Fibroblast of skin of back (primary cell): Measurements from ENCODE around the gene SOCS1.

Source experiments
- DNase-seq: peaks from one replicate; pipeline ENCODE4 v3.0.0-alpha.2; 2013

SOCS1 gene

DNA sequence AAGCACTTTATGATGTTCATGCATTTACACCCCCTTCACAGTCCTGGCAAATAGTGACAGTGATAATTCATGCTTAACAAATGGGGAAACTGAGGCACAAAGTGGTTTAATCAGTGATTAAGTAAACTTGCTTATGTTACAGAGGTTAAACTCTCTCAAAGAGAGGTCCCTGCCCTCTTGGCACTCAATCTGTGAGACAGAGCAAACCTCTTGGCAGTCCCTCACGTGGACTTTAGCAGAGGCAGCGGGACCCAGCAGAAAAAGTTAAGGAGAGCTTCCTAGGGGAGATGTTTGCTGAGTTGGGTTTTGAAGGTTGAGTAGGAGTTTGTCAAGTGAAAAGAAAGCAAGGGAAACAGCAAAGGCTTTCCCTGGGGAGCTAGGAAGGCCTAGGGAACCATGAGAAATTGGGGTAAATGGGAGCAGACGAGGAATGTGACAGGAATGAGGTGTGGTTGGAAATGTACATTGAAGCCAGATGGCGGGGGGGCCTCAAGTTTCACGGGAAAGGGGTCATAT, 10.7 kb downstream of the SOCS1 start:
- DNase-seq, result no peak

- no peak for DNase-seq
These were observed 13.3 kb downstream of the SOCS1 start for GRCh38 chr16:11242658-11243057.

DNA sequence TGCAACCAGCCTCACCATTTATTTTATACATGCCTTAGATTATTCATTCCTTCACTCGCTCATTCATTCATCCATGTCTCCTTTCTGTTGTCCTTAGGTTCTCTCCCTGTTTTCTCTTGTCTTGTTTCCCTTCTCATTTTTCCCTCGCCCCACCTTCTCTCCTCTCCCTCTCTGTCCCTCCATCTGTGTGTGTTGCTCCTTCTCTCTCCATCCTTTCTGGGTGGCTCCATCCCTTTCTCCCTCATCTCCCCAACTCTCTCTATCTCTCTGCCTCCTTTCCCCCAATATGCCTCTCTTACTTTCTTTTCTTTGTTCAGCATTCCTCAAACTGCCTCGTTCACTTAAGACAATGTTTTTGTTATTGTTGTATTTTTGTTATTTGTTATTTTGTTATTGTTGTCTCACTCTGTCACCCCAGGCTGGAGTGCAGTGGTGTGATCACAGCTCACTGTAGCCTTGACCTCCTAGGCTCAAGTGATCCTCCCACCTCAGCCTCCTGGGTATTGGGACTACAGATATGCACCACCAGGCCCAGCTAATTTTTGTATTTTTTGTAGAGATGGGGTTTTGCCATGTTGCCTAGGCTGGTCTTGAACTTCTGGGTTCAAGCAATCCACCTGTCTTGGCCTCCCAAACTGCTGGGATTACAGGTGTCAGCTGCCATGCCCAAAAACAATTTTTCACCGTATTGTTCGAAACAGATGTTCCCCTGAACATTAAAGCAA, 14.4 kb downstream of the SOCS1 start:
- no peak for DNase-seq

- DNase-seq, result no peak
These were observed 15.1 kb downstream of the SOCS1 start for GRCh38 chr16:11240636-11241473.

DNA sequence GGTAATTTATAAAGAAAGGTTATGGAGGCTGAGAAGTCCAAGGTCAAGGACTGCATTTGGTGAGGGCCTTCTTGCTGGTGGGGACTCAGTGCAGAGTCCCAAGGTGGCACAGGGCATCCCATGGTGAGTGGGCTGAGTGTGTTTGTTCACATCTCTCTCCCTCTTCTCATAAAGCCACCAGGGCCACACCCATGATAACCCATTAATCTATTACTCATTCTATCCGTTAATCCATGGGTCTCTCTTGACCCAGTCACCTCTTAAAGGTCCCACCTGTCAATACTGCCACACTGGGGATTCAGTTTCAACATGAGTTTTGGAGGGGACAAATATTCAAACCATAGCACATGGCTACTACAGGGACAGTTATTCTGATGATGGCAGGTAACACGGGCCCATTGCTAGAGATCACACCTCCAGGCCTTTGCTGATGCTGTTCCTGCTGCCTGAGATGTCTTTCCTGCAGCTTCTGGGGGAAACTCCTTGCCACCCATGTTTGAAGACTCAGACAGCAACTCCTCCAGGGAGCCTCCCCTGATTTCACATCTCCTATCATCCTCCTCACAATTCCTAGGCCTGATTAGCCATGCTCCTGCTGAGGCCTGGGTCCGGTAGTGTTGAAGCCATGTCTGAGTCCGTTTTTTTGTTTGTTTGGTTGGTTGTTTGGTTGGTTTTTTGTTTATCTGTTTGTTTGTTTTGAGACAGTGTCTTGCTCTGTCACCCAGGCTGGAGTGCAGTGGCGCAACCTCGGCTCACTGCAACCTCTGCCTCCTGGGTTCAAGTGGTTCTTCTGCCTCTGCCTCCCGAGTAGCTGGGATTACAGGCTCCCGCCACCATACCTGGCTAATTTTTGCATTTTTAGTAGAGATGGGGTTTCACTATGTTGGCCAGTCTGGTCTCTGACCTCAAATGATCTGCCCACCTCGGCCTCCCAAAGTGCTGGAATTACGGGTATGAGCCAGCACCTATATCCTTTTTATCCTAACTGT, 16.1 kb downstream of the SOCS1 start:
- no peak for DNase-seq

DNA sequence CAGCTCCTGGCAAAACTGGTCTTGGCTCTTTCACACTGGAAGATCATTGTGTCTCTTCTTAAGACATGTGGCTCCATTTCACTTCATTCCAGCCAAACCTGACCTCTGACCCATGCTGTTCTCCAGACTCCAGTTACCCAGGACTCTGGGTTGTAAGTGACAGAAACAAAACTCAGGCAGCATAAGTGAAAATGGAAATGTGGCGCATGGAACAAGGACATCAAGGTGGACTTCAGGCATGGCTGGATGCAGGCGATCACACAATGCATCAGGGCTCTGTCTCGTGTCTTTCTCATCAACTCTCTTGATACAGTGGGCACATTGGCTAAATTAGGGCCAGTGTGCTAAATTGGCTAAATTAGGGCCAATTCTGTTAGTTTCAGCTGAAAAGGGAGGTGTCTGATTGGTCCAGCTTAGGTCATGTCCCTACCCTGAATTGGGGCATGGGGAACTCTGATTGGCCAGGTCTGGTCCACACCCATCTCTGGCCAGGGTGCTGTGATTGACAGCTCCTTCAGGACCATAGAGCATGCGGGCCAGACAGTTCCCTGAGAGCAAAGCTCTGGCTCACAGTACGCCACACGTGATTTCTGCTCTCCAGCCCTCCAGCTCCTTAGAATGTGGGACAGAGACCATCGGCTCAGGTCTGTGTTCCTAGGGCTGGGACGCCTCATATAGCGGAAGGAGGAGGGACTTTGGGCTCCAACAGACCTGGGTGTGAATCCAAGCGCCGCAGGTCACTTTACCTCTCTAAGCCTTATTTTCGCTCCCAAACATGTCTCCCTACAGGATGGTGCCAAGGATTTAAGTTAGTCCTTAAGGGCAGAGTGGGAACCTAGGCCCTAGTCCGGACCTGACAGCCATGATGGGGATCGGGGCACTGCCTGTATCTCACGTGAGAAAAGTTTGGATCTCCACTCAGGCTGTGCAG, 17.5 kb downstream of the SOCS1 start:
- DNase-seq, result no peak

DNA sequence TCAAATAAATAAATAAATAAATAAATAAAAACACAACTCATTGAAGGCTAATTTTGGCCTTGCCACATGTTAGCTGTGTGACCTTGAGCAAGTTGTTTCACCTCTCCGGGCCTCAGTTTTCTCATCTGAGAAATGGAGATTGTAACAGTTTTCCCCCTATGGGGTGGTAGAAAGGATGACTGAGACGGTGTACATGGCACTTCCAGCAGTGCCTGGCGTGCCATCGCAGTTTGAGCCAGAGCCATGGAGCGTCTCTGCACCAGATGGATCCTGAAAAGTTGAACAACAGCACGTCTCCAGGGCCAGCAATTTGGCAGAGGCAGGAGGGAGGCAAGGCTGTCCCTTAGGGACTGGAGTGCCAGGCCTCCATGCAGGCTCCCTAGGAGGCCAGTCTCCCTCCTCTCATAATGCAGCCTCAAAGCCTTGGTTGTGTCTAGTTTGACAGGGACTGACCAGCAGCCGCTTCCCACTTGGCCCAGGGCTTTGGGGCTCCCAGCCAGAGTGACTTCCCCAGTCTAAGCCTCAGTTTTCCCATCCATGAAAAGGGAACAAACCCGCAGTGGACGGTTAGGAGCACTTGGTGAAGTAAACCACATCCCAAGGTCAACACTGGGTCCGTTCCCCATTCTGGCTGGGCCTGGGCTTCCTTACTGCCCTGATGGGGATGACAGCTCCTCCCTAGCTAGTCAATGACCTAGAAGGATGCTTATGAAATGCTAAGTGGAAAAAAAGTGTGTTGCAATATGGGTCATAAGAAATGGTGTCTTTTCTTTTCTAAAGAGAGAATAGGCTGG, 19.3 kb downstream of the SOCS1 start:
- no peak for DNase-seq

DNA sequence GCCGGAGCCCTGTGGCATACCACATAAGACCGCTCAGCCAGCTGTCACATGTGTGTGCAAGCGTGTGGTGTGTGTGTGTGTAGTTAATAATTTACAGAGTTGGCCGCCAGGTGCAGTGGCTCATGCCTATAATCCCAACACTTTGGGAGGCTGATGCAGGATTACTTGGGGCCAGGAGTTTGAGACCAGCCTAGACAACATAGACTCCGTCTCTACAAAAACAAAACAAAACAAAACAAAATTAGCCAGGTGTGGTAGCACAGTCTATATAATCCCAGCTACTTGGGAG, 20.4 kb downstream of the SOCS1 start:
- no peak for DNase-seq

DNA sequence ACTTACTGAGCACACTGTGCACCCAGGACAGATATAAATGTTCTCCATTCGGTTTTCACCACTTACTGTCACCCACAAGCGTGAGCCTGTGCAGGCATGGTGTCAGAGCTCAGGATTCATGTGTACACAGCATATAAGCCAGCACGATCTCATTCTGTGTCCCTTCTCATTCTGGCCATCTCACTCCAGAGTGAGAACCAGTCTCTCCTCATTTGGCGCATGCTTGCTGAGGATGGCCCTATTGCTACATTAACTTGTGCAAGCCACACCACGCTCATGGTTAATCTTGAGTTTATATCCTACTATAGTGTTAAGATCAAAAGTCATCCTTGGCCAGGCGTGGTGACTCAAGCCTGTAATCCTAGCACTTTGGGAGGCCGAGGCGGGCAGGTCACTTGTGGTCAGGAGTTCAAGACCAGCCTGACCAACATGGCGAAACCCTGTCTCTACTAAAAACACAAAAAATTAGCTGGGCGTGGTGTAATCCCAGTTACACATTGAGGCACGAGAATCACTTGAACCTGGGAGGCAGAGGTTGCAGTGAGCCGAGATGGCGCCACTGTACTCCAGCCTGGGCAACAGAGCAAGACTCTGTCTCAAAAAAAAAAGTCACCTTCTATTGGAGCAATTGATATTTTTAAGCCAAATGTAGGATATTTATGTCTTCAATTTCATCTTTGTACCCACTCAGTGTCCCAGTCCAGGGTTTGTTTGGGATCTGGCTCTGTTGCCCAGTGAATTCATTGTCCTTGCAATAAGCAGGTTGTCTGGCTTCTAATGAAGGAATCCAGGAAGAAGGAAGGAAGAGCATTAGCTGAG, 20.9 kb downstream of the SOCS1 start:
- no peak for DNase-seq

GRCh38 chr16:11233727-11234376, 22.2 kb downstream of the SOCS1 start:
- no peak for DNase-seq

DNA sequence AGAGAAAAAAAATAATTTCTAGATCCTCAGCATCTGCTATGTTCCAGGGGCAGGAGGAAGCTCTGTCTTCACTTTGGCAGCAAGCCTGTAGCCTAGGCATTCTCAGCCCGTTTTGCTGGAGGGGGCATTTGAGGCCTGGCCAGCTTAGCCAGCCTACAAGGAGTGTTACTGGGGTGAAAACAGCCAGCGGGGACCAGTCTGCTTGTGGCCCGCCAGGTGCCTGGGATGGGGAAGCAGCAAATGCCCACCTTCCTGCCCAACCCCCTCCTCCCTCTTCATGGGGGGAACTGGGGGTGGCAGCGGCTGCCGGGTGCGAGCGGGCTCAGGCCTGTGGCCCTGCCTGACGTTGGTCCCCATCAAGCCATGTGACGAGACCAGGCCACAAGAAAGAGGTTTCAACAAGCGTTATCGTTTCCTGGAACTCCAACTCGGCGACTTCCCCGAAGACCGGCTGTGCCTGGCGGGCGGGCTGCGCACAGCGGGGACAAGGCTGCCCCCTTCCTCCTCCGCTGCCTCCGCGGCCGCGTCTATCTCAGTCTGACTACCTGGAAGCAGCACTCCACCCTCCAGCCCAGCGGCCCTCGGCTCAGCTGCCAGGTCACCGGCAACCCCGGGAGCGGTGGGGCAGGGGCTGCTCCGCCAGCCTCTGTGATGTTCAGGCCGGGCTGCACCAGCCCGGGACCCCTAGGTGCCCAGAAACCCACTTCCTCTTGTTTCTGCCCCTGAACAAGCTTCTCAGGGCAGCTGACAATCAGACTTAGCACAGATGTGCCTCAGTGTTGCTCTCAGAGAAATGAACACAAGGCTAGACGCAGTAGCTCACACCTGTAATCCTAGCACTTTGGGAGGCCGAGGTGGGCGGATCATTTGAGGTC, 22.9 kb downstream of the SOCS1 start:
- DNase-seq, result no peak

DNA sequence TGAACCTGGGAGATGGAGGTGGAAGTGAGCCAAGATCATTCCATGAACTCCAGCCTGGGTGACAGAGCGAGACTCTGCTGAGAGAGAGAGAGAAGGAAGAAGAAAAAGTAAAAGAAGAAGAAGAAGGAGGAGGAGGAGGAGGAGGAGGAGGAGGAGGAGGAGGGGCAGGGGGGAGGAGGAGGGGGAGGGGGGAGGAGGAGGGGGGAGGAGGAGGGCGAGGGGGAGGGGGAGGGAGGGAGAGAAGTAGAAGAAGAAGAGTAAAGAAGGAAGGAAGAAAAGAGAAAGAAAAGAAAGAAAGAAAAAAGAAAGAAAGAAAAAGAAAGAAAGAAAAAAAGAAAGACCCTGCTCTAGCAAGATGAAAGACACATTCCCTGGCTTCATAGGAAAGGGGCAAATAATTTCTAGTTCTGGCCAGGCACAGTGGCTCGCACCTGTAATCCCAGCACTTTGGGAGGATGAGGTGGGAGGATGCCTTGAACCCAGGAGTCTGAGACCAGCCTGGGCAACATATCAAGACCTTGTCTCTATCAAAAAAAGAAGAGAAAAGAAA, 23.6 kb downstream of the SOCS1 start:
- DNase-seq, result no peak

DNA sequence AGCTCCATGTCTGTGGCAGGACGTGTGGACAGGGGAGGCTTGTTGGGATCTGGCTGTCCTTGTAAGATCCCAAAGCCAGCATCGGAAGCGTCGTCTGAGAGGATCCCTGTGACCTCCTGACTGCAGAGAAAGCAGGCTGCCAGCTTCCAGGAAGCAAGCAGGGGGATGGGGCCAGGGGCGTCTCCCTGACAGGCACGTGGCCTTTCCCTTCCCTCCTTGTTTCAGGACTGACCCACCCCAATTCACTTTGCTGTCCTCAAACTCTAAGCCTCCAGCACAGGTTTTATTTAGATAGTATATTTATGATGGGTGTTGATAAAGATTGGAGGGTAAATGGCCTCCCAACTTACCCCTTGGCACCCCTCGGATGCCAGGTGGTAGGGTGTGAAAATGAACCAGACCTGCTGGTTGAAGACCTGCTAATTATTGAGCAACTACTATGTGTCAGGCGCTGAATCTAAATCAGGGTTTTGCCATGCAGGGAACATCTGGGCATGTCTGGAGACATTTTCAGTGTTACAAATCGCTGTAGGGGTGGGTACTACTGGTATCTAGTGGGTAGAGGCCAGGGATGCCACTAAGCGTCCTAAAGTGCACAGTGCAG, 24.5 kb downstream of the SOCS1 start:
- DNase-seq, result no peak

DNA sequence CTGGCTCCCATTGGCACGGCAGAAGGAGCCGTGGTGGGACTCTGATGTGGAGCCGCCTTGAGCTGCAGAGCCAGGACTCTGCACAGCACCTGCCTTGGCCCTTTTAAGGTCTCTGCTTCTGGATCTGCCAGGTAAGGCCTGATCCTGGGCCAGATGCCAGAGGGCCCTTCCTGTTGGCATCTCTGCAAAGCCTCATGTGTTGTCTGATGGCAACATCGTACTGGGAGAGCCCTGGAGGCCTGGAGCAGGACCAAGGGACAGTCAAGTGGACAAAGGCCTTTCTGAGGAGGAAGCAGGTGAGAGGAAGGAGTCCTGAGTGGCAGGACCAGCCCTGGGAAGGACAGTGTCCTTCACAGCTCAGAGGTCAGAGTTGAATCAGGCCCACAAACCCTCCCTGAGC, 26.1 kb downstream of the SOCS1 start:
- DNase-seq, result no peak

GRCh38 chr16:11229432-11229831, 26.6 kb downstream of the SOCS1 start:
- no peak for DNase-seq

GRCh38 chr16:11225677-11226549, 30.1 kb downstream of the SOCS1 start:
- no peak for DNase-seq
